ENCODE results near the gene PTH2R.
"Not testable (repeated sequence)": the region's sequence is repeated elsewhere in the genome, so short reads cannot be mapped to it uniquely, and the experiment has no call there.

Gene PTH2R

DNA sequence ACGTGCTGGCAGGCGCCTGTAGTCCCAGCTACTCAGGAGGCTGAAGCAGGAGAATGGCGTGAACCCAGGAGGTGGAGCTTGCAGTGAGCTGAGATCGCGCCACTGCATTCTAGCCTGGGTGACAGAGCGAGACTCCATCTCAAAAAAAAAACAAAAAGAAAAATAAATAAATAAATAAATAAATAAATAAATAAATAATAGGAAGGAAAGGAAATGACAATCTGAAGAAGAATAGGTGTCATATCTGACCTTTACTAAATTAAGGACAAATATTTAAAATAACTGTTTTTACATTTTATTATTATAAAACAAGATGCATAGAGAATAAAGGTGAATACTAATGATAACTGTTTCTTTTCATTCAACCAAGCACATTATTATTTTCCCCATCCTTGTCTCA lies 40.9 kb downstream of the PTH2R start:
- H3K4me1 Mint-ChIP-seq, H3K27me3 Mint-ChIP-seq, H3K27ac Mint-ChIP-seq, ATAC-seq, DNase-seq, H3K9me3 Mint-ChIP-seq, H3K4me3 Mint-ChIP-seq: not testable (repeated sequence)

GRCh38 chr2:208451061-208451460 lies 44.5 kb downstream of the PTH2R start:
- no peak for DNase-seq
- H3K27ac Mint-ChIP-seq: no peak overlapping the region
- H3K4me1 Mint-ChIP-seq: no peaks in the 10 kb centered on the region
- peaks cover 6% of the 10 kb centered on the region for H3K27me3 Mint-ChIP-seq
- no peaks in the 10 kb centered on the region for H3K9me3 Mint-ChIP-seq
- no peak overlapping the region for H3K4me3 Mint-ChIP-seq
- no peak for ATAC-seq

GRCh38 chr2:208454861-208455260 lies 48.3 kb downstream of the PTH2R start:
- Mint-ChIP-seq H3K4me3 (no peak overlapping the region), H3K27me3 (peaks cover 8% of the 10 kb centered on the region), H3K9me3 (no peaks in the 10 kb centered on the region), H3K27ac (no peak overlapping the region), H3K4me1 (no peaks in the 10 kb centered on the region)
- DNase-seq: no peak
- no peak for ATAC-seq

- ATAC-seq: no peak
- Mint-ChIP-seq H3K4me3 (no peak overlapping the region), H3K9me3 (no peaks in the 10 kb centered on the region), H3K27me3 (peaks cover 5% of the 10 kb centered on the region), H3K4me1 (no peaks in the 10 kb centered on the region), H3K27ac (no peak overlapping the region)
- DNase-seq: no peak
Measured at GRCh38 chr2:208463721-208464120, 57.1 kb downstream of the PTH2R start.

DNA sequence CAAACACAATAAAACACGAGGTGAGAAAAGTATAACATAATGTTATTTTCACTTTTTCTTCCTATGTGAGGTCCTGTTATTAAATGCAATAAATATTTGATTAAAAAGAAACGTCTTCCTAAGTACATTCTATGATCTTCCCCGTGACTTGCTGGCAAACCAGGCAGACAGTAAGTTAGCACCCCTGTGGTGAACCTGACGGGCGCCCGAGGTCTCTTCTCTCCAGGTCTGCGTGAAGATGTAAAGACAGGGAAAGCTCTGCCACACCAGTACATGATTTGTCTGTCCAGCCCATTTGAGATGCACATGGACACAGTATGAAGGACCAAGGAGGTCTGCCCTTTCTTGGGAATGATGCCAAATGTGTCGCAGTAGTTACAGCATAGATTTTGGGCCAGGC lies 57.6 kb downstream of the PTH2R start:
- H3K27me3 Mint-ChIP-seq: peaks cover 5% of the 10 kb centered on the region
- peak overlapping the region in 1 of 2 donors; percentile 8 for H3K27ac Mint-ChIP-seq
- H3K4me1 Mint-ChIP-seq: no peaks in the 10 kb centered on the region
- DNase-seq (no peak), ATAC-seq (no peak)
- H3K9me3 Mint-ChIP-seq: no peaks in the 10 kb centered on the region
- H3K4me3 Mint-ChIP-seq: no peak overlapping the region

GRCh38 chr2:208466151-208466919 lies 59.7 kb downstream of the PTH2R start:
- ATAC-seq (peak; percentile 64), DNase-seq (peak; percentile 9 to 17)

DNA sequence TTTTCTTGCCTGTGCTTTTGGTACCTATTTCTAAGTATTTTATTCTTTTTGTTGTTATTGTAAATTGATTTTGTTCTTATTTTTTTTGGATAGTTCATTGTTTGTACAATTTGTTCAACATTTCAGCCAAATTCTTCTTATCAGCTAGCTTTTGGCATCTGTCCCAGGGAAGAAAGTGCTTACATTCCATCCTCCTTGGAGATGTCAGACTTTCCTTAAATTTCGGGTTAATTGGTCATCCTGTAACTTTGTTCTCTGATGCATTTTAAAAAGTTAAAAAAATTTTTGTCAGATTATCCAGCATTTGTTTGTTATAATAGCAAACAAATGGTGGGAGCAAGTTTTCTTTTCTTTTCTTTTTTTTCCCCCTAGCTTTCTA lies 60.3 kb downstream of the PTH2R start:
- ATAC-seq (no peak), DNase-seq (no peak)
- H3K4me3 Mint-ChIP-seq: no peak overlapping the region
- peaks cover 5% of the 10 kb centered on the region for H3K27me3 Mint-ChIP-seq
- no peak overlapping the region for H3K27ac Mint-ChIP-seq
- no peaks in the 10 kb centered on the region for H3K9me3 Mint-ChIP-seq
- no peaks in the 10 kb centered on the region for H3K4me1 Mint-ChIP-seq

More at GRCh38 chr2:208466151-208466919, 59.7 kb downstream of the PTH2R start:
- H3K4me3 Mint-ChIP-seq: no peak overlapping the region
- H3K4me1 Mint-ChIP-seq: no peaks in the 10 kb centered on the region
- H3K9me3 Mint-ChIP-seq: no peaks in the 10 kb centered on the region
- no peak overlapping the region for H3K27ac Mint-ChIP-seq
- peaks cover 5% of the 10 kb centered on the region for H3K27me3 Mint-ChIP-seq

DNA sequence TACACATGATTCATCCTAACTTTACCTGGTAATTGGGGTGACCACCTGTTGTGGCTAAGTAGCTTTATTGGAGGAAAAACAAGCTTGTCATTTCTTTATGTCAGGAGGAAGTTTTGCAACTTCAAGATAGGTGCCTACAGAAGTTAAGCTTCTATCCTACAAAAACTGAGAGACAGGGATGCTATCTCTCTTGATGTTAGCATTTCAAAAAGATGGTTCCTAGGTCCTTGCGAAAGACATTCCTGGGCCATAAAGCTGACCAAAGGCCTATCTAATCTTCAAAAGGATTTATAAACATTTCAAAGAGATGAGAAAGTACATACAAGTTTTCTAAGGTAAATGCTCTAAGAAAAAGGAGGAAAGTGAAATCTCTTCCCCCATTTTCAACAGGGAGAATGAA lies 61.0 kb downstream of the PTH2R start:
- Mint-ChIP-seq H3K9me3 (no peaks in the 10 kb centered on the region), H3K27ac (no peak overlapping the region), H3K4me3 (no peak overlapping the region), H3K27me3 (peaks cover 5% of the 10 kb centered on the region), H3K4me1 (no peaks in the 10 kb centered on the region)
- no peak for DNase-seq
- no peak for ATAC-seq

DNA sequence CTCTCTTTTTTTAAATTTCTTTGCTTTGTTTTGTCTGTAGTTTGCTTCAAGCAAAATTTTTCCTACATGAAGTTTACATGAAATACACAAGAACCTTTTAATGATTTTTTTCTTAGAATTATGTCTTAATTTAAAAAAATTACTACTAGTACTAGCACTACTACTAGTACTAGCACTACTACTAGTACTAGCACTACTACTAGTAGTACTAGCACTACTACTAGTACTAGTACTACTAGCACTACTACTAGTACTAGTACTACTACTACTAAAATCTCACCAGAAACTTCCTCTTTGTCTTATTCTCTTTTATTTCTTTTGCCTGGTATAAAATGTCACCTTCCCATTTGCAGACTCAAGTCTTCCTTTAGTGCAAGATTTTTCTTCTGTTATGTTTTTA lies 71.1 kb downstream of the PTH2R start:
- no peak overlapping the region for H3K27ac Mint-ChIP-seq
- H3K9me3 Mint-ChIP-seq: peaks cover 3 to 10% of the 10 kb centered on the region in 2 donors

GRCh38 chr2:208479342-208479741 lies 72.8 kb downstream of the PTH2R start:
- H3K4me1 Mint-ChIP-seq: no peaks in the 10 kb centered on the region
- H3K4me3 Mint-ChIP-seq: no peak overlapping the region
- no peaks in the 10 kb centered on the region for H3K27me3 Mint-ChIP-seq
- ATAC-seq: no peak
- no peak for DNase-seq
- no peak overlapping the region for H3K27ac Mint-ChIP-seq
- peaks cover 3 to 10% of the 10 kb centered on the region in 2 donors for H3K9me3 Mint-ChIP-seq

More for the DNA sequence above, 71.1 kb downstream of the PTH2R start:
- DNase-seq (no peak), ATAC-seq (no peak)
- Mint-ChIP-seq H3K4me1 (no peaks in the 10 kb centered on the region), H3K27me3 (no peaks in the 10 kb centered on the region), H3K4me3 (no peak overlapping the region)

- not testable (repeated sequence) for H3K27ac Mint-ChIP-seq, ATAC-seq, DNase-seq, H3K4me1 Mint-ChIP-seq, H3K9me3 Mint-ChIP-seq, H3K27me3 Mint-ChIP-seq, H3K4me3 Mint-ChIP-seq
Measured at GRCh38 chr2:208481945-208482344, 75.4 kb downstream of the PTH2R start.

DNA sequence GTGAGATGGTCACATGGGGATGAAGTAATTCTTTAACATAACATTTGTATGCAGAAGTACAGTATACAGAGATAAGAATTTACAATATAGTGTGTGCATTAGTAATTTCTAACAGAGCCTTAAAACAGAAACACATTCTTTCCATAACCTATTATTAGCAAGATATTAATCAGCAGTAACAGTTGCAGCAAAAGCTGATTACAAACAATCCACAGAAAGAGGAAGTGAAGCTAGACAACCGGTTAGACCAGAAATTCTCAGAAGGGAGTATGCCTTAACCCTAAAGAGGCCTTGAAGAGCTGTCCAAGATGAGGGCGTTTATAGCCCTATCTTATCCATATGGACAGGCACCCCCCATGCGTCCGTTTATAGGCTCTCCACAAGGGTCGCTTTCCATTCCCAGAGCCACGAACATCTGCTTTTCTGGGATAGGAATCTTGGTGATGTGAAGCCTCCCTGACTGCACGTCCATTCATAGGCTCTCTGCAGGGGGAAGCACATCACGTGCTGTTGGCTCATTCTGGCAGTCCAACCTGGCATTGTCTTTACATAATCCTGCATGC lies 75.9 kb downstream of the PTH2R start:
- not testable (repeated sequence) for DNase-seq, H3K27me3 Mint-ChIP-seq, H3K4me3 Mint-ChIP-seq, ATAC-seq, H3K4me1 Mint-ChIP-seq, H3K9me3 Mint-ChIP-seq, H3K27ac Mint-ChIP-seq

DNA sequence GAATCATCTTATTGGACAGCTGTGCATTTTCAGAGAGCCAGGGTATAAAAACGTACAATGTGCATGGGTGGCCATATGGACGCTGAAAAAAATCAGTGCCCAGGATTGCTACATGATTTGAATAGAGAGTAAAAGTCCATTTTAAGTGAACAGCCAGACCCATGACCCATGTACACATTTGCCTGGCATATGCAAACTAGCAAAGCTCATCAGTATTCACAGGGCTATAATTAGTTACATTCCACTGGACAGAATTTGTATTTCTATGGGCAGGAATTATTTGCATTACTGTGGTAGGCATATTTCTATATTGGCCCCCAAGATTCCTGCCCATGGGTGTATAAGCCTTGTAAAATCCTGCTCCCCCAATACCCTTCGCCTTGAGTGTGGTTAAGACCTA lies 78.8 kb downstream of the PTH2R start:
- H3K9me3 Mint-ChIP-seq: peaks cover 3 to 10% of the 10 kb centered on the region in 2 donors
- H3K4me1 Mint-ChIP-seq: no peaks in the 10 kb centered on the region
- ATAC-seq (no peak), DNase-seq (no peak)
- no peak overlapping the region for H3K27ac Mint-ChIP-seq
- H3K27me3 Mint-ChIP-seq: no peaks in the 10 kb centered on the region
- no peak overlapping the region for H3K4me3 Mint-ChIP-seq

- Mint-ChIP-seq H3K27ac (no peak overlapping the region), H3K4me3 (no peak overlapping the region), H3K27me3 (no peaks in the 10 kb centered on the region), H3K4me1 (no peaks in the 10 kb centered on the region), H3K9me3 (no peaks in the 10 kb centered on the region)
- DNase-seq (no peak), ATAC-seq (peak; percentile 18)
Measured at GRCh38 chr2:208488686-208489564, 82.3 kb downstream of the PTH2R start.

DNA sequence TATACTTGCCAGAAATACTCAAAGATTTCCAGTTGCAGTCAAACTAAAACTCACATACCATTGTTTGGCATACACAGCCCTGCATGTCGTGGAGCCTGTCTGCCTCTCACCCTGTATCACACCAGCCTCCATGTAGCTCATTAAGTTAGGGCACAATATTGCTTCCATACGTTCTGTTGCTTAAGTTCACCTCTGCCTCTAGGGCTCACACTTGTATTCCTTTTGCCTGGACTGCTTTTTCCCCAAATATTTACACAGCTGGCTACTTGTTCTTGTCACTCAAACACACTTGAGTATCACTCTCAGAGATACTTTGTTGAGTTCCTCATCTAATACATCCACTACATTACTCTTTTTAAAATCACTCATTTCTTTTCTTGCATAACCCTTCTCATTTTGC lies 83.1 kb downstream of the PTH2R start:
- Mint-ChIP-seq H3K9me3 (no peaks in the 10 kb centered on the region), H3K27me3 (no peaks in the 10 kb centered on the region), H3K27ac (no peak overlapping the region), H3K4me3 (no peak overlapping the region), H3K4me1 (no peaks in the 10 kb centered on the region)
- ATAC-seq (no peak), DNase-seq (no peak)

GRCh38 chr2:208490492-208490891 lies 83.9 kb downstream of the PTH2R start:
- no peaks in the 10 kb centered on the region for H3K4me1 Mint-ChIP-seq
- no peaks in the 10 kb centered on the region for H3K27me3 Mint-ChIP-seq
- H3K4me3 Mint-ChIP-seq: no peak overlapping the region
- no peak for DNase-seq
- ATAC-seq: no peak
- H3K9me3 Mint-ChIP-seq: no peaks in the 10 kb centered on the region
- no peak overlapping the region for H3K27ac Mint-ChIP-seq
